ENCODE data around the gene FGF6. TPM values are rescaled to one million over a fixed set of nuclear protein-coding genes. Genes with fewer than 3 reads are reported as not detected.
"Not testable (repeated sequence)": the region's sequence is repeated elsewhere in the genome, so short reads cannot be mapped to it uniquely, and the experiment has no call there.

Gene FGF6
- total and polyA plus RNA-seq, 2 of the 13 experiments (the other 11 are each of a cell fraction or from before 2014, with no cell fraction given): not detected

- TF ChIP-seq SNAPC4 (CRISPR knock-in tag; IDR thresholded peaks at IDR 0.05) (no peak), ZNF670 (CRISPR knock-in tag; IDR thresholded peaks at IDR 0.05; ENCODE audit: borderline replicate concordance) (no peak), MAZ (IDR thresholded peaks at IDR 0.05; ENCODE audit: borderline replicate concordance, low read depth, low read length) (no peak), MAZ (CRISPR knock-in tag; IDR thresholded peaks at IDR 0.05; ENCODE audit: low read depth) (no peak)
Measured at GRCh38 chr12:4468994-4469393, 23.4 kb upstream of the FGF6 start (continued).

GRCh38 chr12:4460761-4461160 lies 15.1 kb upstream of the FGF6 start:
- intact Hi-C loops (cut with micrococcal nuclease; ENCODE audit: unreplicated experiment) (no loop called here), in situ Hi-C loops (cut with HindIII; ENCODE audit: extremely low pct_ligation_motif_present, low pct_unique_long_range_greater_than_20kb) (no loop called here)
- Histone ChIP-seq H3K9me3 (ENCODE audit: low read length) (no peaks in the 10 kb centered on the region), H3K4me2 (ENCODE audit: low read depth, low read length) (no peak overlapping the region), H3K27ac (ENCODE audit: extremely low read length, insufficient read depth, low read length) (no peak overlapping the region), H3K27me3 (ENCODE audit: control insufficient read depth in 1 of 2, insufficient read depth in 2 of 2, low read length in 2 of 2) (no peaks in the 10 kb centered on the region), H2AFZ (ENCODE audit: low read length) (no peak overlapping the region), H3K4me1 (ENCODE audit: insufficient read depth, low read length) (no peaks in the 10 kb centered on the region), H3K9ac (ENCODE audit: insufficient read depth, low read depth, low read length) (no peak overlapping the region), H3K4me3 (replicated peaks in 1 of 3; ENCODE audit: insufficient read depth in 1 of 3, low read depth in 2 of 3, low read length in 3 of 3) (no peak overlapping the region), H4K20me1 (ENCODE audit: insufficient read depth, low read length) (no peaks in the 10 kb centered on the region), H3K79me2 (ENCODE audit: insufficient read depth, low read length) (no peaks in the 10 kb centered on the region), H3K36me3 (replicated peaks in 1 of 2; ENCODE audit: control insufficient read depth in 1 of 2, insufficient read depth in 2 of 2, low read length in 2 of 2) (no peaks in the 10 kb centered on the region)
- WGBS (ENCODE audit: low lambda C conversion rate): 40% methylated on average over 4 of the region's 4 CpGs
- ATAC-seq (no peak), FAIRE-seq (no peak), DNase-seq (ENCODE audit: low spot score) (no peak)
- BruUV-seq (replicated peaks): no TSS peak
- ChIA-PET POLR2A (no interaction called here), CTCF (ENCODE audit: low intra/inter-chr PET ratio, low total read pairs) (no interaction called here)
- TF ChIP-seq HNF4A (CRISPR knock-in tag; IDR thresholded peaks at IDR 0.05) (0 out of 2 replicates have a peak, but pooled peaks have one; percentile 6), ZNF20 (CRISPR knock-in tag; IDR thresholded peaks at IDR 0.05) (no peak)

GRCh38 chr12:4455849-4456248 lies 10.2 kb upstream of the FGF6 start:
- DNase-seq (ENCODE audit: low spot score); H3K27ac ChIP-seq (ENCODE audit: extremely low read length, insufficient read depth, low read length); BruUV-seq (replicated peaks); H3K4me3 ChIP-seq (replicated peaks in 1 of 3; ENCODE audit: insufficient read depth in 1 of 3, low read depth in 2 of 3, low read length in 3 of 3); H3K79me2 ChIP-seq (ENCODE audit: insufficient read depth, low read length); intact Hi-C loops (cut with micrococcal nuclease; ENCODE audit: unreplicated experiment); H3K9ac ChIP-seq (ENCODE audit: insufficient read depth, low read depth, low read length); CTCF ChIA-PET (ENCODE audit: low intra/inter-chr PET ratio, low total read pairs); H3K4me1 ChIP-seq (ENCODE audit: insufficient read depth, low read length); H3K4me2 ChIP-seq (ENCODE audit: low read depth, low read length); H2AFZ ChIP-seq (ENCODE audit: low read length); in situ Hi-C loops (cut with HindIII; ENCODE audit: extremely low pct_ligation_motif_present, low pct_unique_long_range_greater_than_20kb); H3K36me3 ChIP-seq (replicated peaks in 1 of 2; ENCODE audit: control insufficient read depth in 1 of 2, insufficient read depth in 2 of 2, low read length in 2 of 2); H3K9me3 ChIP-seq (ENCODE audit: low read length); FAIRE-seq; ATAC-seq; H4K20me1 ChIP-seq (ENCODE audit: insufficient read depth, low read length); POLR2A ChIA-PET: not testable (repeated sequence)
- 37% methylated on average over 4 of the region's 4 CpGs for WGBS (ENCODE audit: low lambda C conversion rate)
- peaks cover 0 to 16% of the 10 kb centered on the region in 2 experiments; a peak in 3 of 5 replicates for H3K27me3 ChIP-seq (ENCODE audit: control insufficient read depth in 1 of 2, insufficient read depth in 2 of 2, low read length in 2 of 2)
